ENCODE results near the gene KIAA1755. TPM values are rescaled to one million over a fixed set of nuclear protein-coding genes. Genes with fewer than 3 reads are reported as not detected.
A peak's percentile ranks its signal among the peaks of the same experiment; 100 is the strongest.

KIAA1755 gene
- total RNA-seq, 1 experiment from 2014 or later, result 0.17 TPM

DNA sequence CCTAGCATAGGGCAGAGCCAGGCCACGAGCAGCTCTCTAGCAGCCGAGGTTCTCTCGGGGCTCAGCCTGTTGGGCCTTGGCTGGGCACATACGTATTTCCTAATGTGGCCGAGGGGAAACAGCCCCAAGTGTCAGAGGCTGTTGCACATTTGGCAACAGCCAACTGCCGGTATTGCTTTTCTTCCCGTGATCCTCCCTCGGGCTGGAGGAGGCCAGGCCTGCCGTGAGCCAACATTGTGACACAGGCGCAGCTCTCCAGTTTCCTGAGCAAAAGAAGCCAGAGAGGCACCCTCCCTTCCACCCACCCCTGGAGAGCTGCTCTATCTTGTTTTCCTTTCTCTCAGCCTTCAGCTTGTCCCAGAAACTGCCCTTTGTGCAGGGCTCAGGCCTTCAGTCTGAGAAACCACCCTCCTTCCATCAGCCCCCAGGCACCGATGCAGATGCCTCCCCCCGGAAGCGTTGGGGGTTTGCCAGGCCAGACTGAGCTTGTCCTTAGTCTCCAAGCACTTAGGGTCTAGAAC, 38.3 kb upstream of the KIAA1755 start:
- peaks cover 2% of the 10 kb centered on the region for H4K20me1 ChIP-seq (ENCODE audit: control insufficient read depth, insufficient read depth, insufficient read length)
- no CpG with 5 or more reads among the region's 13 CpGs for WGBS (ENCODE audit: extremely low coverage, insufficient read length, low lambda C conversion rate)

More for the DNA sequence above, 38.3 kb upstream of the KIAA1755 start:
- H2BK20ac ChIP-seq (ENCODE audit: low read depth, low read length, poor library complexity, severe bottlenecking), result no peak overlapping the region
- Mint-ChIP-seq H3K4me3 (no peak overlapping the region; a peak in 1 of 5 replicates), H3K27ac (peak overlapping the region in 2 of 3 experiments; percentile 55 to 66; a peak in 2 of 7 replicates), H3K36me3 (ENCODE audit: insufficient read depth in 1 of 3, low read depth in 3 of 3) (no peaks in the 10 kb centered on the region), H3K27me3 (ENCODE audit: low read depth) (peaks cover 3% of the 10 kb centered on the region; the same call in 1 of the 2 replicates), H3K4me1 (peaks cover 11 to 24% of the 10 kb centered on the region in 2 experiments), H3K9me3 (no peaks in the 10 kb centered on the region)
- TF ChIP-seq, protein P1, sequence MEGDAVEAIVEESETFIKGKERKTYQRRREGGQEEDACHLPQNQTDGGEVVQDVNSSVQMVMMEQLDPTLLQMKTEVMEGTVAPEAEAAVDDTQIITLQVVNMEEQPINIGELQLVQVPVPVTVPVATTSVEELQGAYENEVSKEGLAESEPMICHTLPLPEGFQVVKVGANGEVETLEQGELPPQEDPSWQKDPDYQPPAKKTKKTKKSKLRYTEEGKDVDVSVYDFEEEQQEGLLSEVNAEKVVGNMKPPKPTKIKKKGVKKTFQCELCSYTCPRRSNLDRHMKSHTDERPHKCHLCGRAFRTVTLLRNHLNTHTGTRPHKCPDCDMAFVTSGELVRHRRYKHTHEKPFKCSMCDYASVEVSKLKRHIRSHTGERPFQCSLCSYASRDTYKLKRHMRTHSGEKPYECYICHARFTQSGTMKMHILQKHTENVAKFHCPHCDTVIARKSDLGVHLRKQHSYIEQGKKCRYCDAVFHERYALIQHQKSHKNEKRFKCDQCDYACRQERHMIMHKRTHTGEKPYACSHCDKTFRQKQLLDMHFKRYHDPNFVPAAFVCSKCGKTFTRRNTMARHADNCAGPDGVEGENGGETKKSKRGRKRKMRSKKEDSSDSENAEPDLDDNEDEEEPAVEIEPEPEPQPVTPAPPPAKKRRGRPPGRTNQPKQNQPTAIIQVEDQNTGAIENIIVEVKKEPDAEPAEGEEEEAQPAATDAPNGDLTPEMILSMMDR (conservative IDR thresholded peaks at IDR 0.05), result no peak
- no peak overlapping the region for H2BK15ac ChIP-seq (ENCODE audit: low read depth, low read length)
- no peak overlapping the region for H2BK5ac ChIP-seq (ENCODE audit: insufficient read length, low read length)
- no peak overlapping the region for H3K27ac ChIP-seq (ENCODE audit: insufficient read length, low read depth, low read length)
- no peak overlapping the region for H3T11ph ChIP-seq (ENCODE audit: low read length)
- no peak overlapping the region for H2BK120ac ChIP-seq (ENCODE audit: low read depth, low read length, poor library complexity, severe bottlenecking)
- no peak overlapping the region for H3K9ac ChIP-seq (ENCODE audit: extremely low read depth, insufficient read length, low read length)
- no peaks in the 10 kb centered on the region for H3K4me1 ChIP-seq (ENCODE audit: insufficient read depth, low read length)
- H3K9me3 ChIP-seq (ENCODE audit: control insufficient read depth, low read depth, low read length), result no peaks in the 10 kb centered on the region
- no peak overlapping the region for H3K18ac ChIP-seq (ENCODE audit: insufficient read length, low read depth, low read length)
- H3K23me2 ChIP-seq (ENCODE audit: insufficient read length, low read depth, low read length, poor library complexity, severe bottlenecking), result no peaks in the 10 kb centered on the region
- no peaks in the 10 kb centered on the region for H3K27me3 ChIP-seq (ENCODE audit: insufficient read depth, low read length)
- H4K5ac ChIP-seq (ENCODE audit: insufficient read length, low read depth, low read length), result no peak overlapping the region
- no peak overlapping the region for H4K91ac ChIP-seq (ENCODE audit: insufficient read length, low read depth, low read length)
- no peaks in the 10 kb centered on the region for H3K79me2 ChIP-seq (ENCODE audit: insufficient read depth, low read length)
- no peak overlapping the region for H2BK12ac ChIP-seq (ENCODE audit: insufficient read length, low read depth, low read length)
- no peak overlapping the region for H2AFZ ChIP-seq (ENCODE audit: low read length)
- no peak for DNase-seq
- H3K14ac ChIP-seq (ENCODE audit: insufficient read depth, low read length), result no peak overlapping the region
- H3K4me2 ChIP-seq (ENCODE audit: insufficient read depth, insufficient read length, low read length), result no peak overlapping the region
- H3K79me1 ChIP-seq (ENCODE audit: insufficient read depth, low read depth, low read length, poor library complexity, severe bottlenecking), result no peaks in the 10 kb centered on the region
- no peak overlapping the region for H4K8ac ChIP-seq (replicated peaks; ENCODE audit: insufficient read length, low read depth, low read length)
- H3K23ac ChIP-seq (ENCODE audit: insufficient read length, low read depth, low read length), result no peak overlapping the region
- no peak overlapping the region for H3K4ac ChIP-seq (ENCODE audit: low read depth, low read length)
- H2AK5ac ChIP-seq (ENCODE audit: insufficient read length, low read length), result no peak overlapping the region
- H3K56ac ChIP-seq (ENCODE audit: insufficient read length, low read depth, low read length), result no peak overlapping the region

Data from H9 (cell line).